ENCODE data around the gene COG3.

DNA sequence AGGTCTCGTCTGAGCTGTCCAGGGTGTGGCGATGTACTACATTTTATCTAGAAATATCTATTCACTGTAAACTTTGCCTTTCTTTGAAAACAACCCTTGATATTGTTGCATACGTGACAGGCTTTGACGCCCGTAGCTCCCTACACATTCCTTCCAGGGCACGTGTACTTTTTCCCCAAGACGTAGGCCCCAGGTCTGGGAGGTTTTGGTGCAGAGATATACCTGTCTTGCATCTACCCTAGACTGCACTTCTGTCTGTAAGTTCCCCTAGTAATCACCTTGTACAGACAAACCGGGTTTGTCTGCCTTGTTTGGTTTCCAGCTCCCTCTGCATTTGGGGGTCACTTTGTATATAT lies 81.6 kb downstream of the COG3 start:
- no peak for TF ChIP-seq EZH2 (IDR thresholded peaks at IDR 0.05; ENCODE audit: borderline replicate concordance, low read depth, low read length, severe bottlenecking)
- TF ChIP-seq, protein P1, sequence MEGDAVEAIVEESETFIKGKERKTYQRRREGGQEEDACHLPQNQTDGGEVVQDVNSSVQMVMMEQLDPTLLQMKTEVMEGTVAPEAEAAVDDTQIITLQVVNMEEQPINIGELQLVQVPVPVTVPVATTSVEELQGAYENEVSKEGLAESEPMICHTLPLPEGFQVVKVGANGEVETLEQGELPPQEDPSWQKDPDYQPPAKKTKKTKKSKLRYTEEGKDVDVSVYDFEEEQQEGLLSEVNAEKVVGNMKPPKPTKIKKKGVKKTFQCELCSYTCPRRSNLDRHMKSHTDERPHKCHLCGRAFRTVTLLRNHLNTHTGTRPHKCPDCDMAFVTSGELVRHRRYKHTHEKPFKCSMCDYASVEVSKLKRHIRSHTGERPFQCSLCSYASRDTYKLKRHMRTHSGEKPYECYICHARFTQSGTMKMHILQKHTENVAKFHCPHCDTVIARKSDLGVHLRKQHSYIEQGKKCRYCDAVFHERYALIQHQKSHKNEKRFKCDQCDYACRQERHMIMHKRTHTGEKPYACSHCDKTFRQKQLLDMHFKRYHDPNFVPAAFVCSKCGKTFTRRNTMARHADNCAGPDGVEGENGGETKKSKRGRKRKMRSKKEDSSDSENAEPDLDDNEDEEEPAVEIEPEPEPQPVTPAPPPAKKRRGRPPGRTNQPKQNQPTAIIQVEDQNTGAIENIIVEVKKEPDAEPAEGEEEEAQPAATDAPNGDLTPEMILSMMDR (IDR thresholded peaks at IDR 0.05; ENCODE audit: extremely low read depth in 1 of 2, insufficient read depth in 1 of 2, low read depth in 1 of 2, low read length in 2 of 2): no peak
